GM19395 (cell line): ENCODE data around the gene PRPF18.
"Not testable (repeated sequence)": the region's sequence is repeated elsewhere in the genome, so short reads cannot be mapped to it uniquely, and the experiment has no call there.

ENCODE experiments used
- ATAC-seq: cut with Tn5 transposase; IDR thresholded peaks from one replicate; pipeline ENCODE4 v1.9.1; 2021; ENCODE audit warnings: mild to moderate bottlenecking, moderate library complexity; ENCODE audit not compliant: unreplicated experiment

Gene PRPF18, protein sequence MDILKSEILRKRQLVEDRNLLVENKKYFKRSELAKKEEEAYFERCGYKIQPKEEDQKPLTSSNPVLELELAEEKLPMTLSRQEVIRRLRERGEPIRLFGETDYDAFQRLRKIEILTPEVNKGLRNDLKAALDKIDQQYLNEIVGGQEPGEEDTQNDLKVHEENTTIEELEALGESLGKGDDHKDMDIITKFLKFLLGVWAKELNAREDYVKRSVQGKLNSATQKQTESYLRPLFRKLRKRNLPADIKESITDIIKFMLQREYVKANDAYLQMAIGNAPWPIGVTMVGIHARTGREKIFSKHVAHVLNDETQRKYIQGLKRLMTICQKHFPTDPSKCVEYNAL

DNA sequence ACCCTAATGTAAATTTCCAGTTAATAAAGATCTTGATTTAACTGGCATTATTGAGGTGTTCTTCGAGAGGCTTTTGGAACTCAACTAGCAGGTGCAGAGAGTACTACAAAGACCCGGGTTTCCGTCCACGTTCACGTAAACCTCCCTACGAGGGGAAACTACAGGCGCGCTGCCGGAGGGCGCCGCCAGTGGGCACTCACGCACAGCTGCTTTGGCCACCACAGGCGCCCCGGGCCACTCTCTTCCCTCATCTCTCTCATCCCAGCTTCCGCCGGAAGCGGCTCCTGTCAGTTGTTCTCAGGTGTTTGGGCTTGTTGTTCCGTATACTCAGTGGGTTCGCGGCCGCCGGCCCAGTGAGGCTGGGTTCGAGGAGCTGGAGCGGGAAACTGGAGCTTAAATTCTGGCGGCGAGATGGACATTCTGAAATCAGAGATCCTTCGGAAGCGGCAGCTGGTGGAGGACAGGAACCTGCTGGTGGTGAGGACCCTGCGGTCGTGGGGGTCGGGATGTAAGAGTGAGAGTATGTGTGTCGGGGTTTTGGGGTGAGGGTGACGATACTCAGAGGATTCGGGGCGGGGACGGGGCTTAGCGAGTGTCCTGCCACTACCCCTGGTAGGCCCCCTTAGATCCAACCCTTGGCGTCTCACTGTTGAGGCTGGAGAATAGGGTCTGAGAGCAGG, at the start of gene PRPF18:
TSS of gene PRPF18 (plus strand) at position 290 of the 680 bp plus-strand sequence. CDS start at position 412, 122 bp downstream.
- ATAC-seq = peak; percentile 99

DNA sequence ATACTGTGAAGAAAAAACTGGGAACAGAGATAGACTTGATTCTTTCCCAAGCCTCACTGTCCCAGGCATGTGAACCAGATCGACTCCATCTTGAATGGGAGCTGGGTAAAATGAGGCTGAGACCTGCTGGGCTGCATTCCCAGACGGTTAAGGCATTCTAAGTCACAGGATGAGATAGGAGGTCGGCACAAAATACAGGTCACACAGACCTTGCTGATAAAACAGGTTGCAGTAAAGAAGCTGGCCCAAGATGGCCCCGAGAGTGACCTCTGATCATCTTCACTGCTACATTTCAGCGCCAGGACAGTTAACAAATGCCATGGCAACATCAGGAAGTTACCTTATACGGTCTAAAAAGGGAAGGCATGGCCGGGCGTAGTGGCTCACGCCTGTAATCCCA, 48.8 kb upstream of the PRPF18 start:
- ATAC-seq = not testable (repeated sequence)

DNA sequence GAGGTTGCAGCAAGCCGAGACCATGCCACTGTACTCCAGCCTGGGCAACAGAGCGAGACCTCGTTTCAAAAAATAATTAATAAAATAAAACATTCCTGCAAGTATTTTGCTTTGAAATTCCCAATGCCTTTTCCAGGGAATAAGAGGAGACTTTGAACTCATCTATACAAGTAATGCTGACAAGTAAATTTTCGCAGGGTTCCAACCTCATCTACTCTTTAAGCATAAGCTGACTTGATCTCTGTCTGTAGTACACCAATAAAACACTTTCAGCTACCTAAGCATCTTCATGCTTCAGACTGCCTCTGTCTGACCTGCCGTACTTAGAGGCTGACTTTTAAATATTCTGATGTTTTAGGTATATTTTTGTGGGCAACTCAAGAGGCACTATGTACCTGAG, 44.2 kb upstream of the PRPF18 start:
- no peak for ATAC-seq

DNA sequence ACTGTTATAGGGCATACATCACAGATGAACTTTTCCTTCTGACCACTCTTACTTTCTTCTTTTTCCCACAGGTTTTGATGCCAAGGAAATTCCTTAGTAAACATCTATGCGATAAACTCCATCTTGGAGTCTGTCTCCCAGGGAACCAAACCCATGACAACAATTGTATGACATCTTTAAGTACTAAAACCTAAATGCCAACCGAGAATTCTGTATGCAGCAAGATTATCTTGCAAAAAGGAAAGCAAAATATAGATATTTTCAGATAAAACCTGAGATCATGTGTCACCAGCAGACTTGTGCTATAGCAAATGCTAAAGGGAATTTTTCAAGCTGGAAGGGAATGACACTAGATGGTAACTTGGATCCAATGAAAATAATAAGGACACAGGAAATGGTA, 36.0 kb upstream of the PRPF18 start:
- no peak for ATAC-seq

DNA sequence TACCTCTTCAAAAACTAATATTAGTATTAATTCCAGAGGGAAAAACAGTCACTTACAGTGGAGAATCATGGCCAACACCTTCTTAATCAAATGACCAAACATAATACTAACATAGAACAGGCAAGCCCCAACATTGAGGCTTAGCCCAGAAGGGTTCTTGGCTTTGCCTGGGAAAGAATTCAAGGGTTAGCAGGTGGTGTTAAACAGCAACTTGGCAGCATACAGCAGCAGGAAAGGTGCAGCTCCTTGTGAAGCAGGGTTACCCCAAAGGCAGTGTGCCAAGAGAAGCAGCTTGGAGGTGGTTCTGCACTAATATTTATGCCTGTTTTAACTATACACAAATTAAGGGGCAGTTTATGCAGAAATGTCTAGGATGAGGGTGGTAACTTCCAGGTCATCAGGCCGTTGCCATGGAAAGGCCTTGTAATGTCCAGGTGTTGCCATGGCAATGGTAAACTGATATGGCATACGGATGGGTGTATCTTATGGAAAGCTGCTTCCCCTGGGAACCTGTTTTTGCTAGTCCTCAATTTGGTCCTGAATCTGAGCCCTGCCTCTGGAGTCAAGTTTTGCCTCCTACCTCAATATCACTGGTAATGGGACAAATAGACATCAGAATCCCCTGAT, 30.8 kb upstream of the PRPF18 start:
- ATAC-seq = no peak

DNA sequence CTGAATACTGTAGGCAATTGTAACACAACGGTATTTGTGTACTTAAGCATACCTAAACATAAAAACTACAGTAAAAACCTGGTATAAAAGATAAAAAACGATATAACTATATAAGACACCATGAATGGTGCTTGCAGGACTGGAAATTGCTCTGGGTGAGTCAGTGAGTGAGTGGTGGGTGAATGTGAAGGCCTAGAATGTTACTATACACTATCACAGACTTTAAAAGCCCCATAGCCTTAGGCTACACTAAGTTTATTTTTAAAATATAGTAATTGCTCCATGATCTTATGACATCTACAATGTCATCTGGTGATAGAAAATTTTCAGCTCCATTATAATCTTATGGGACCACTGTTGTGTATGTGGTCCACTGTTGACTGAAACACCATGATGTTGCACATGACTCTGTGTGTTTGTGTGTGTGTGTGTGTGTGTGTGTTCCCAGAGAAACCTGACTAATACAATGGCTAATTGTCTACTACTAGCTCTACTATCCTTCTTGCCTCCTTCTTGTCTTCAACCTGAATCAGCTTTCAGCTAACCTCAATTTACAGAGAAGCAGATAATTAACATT, 27.6 kb upstream of the PRPF18 start:
- no peak for ATAC-seq

DNA sequence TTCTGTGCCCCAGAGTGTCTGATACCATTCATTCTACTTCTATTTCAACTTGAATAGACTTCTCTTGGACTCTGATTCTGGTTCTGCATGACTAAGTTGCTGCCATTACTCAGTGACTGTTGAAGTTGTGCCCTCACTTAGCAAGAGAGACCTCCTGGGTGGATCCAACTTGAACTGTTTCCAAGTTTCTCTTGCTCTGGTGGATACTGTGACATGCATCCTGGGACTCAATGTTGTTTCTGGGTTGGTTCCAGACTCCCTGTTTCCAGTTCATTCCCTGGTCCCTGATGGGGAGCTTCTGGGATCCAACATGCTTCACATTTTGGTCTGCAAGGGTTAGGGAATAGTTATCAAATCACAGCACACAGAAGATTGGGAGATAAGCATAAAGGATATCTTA, 26.2 kb upstream of the PRPF18 start:
- no peak for ATAC-seq

DNA sequence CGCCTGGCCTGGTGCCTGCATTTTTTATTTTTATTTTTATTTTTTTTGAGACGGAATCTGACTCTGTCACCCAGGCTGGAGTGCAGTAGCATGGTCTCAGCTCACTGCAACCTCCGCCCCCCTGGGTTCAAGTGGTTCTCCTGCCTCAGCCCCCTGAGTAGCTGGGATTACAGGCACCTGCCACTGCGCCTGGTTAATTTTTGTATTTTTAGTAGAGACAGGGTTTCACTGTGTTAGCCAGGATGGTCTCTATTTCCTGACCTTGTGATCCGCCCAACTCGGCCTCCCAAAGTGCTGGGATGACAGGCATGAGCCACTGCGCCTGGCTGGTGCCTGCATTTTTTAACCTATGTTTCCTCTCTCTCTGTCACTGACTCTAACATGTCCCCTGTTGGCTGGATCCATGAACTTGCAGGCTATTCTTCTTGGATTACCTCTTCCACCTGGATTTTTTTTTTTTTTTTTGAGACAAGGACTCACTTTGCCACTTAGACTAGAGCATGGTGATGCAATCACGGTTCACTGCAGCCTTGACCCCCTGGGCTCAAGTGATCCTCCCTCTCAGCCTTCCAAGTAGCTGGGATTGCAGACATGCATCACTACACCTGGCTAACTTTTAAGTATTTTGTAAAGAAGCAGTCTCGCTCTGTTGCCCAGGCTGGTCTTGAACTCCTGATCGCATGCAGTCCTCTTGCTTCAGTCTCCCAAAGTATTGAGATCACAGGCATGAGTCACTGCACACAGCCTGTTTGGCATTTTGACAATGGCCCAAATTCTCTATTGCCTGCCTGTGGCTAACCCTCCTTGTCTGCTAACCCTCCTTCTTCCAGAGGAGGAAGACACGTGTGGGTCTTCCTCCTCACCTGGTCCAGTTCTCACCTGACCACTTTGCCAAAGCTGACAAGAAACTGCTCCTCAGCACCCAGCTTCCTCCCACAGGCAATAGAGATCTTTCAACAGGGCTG, 23.0 kb upstream of the PRPF18 start:
- ATAC-seq = no peak

DNA sequence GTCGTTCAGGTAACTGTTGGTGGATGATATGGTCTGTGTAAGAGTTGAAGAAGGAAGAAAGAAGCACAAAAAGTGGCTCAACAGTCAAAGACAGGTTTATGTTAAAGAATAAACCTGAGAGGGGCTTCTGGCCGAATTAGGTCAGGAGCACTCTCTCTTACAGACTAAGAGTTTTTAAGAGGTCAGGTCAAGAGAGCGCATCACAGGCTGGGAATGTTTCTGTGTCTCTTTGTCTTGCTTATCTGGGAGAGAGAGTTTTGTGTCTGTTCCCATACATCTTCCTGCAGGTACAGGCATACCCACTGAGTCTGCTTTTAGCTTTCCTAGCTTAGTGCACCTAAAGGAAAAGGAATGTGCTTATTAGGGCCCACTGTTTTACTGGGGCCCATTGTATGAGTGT, 22.2 kb upstream of the PRPF18 start:
- ATAC-seq = no peak

DNA sequence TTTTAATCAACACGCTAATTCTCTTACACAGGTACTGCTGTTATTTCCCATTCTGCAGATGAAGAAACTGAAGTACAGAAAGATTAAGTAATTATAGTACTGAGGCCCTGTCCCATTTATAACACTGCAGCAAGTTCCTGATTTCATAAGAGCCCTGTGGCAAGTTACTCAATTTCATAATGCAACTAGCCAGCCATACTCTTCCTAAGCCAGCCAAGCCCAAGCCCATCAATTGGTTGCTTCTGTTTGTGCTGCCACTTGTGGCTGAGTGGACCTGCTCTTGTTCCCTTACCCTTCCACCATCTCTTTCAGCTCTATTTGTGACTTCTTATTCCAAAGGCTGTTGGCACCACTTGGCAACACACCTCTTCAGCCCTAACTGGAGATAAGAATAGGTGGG, 19.7 kb upstream of the PRPF18 start:
- ATAC-seq = no peak

DNA sequence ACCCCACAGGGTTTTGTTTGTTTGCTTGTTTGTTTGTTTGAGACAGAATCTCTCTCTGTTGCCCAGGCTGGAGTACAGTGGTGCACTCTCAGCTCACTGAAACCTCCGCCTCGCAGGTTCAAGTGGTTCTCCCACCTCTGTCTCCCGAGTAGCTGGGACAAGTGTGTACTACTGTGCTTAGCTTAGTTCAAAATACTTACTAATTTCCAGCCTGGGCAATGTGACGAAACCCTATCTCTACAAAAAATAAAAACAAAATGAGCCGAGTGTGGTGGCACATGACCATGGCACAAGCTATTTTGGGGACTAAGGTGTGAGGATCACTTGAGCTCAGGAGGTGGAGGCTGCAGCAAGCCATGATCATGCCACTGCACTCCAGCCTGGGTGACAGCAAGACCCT, 15.2 kb upstream of the PRPF18 start:
- ATAC-seq = no peak

DNA sequence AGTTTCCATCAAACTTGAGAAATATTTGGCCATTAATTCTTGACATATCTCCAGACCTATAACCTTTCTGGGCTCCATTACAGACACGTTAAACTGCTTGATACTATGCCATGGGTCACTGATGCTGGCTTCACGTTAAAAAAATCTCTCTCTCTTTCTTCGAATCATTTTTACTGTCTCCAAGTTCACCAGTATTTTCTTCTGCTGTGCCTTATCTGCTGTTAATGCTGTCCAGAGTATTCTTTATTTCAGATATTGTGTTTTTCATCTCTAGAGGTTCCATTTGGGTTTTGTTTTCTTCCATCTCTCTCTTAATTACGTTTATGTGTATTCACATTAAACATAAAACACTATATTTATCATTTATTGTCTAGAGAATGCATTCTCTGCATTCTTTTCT, 12.8 kb upstream of the PRPF18 start:
- no peak for ATAC-seq

DNA sequence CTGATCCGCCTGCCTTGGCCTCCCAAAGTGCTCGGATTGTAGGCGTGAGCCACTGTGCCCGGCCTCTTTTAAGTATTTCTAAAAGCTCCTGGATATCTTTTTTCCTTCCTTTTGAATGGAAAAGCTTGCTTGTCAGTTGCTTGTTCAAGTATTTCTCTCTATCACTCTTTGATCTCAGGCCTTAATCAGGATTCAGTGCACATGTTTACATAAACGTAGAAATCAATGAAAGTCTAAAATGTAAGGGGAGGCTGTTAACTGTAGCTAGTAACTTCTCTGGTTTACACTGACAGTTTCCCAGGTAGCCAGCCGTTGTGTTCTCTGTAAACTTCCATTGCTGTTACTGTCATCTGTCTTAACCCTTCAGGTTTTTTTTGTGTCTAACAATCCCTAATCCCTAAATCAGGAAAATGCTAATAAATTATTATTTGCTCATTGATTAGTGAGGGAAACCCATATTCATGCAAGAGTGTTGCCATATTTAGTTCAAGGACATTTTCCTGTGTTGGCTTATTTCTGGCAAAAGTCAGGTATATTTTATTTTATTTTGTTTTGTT, 1.5 kb upstream of the PRPF18 start:
- ATAC-seq = no peak

DNA sequence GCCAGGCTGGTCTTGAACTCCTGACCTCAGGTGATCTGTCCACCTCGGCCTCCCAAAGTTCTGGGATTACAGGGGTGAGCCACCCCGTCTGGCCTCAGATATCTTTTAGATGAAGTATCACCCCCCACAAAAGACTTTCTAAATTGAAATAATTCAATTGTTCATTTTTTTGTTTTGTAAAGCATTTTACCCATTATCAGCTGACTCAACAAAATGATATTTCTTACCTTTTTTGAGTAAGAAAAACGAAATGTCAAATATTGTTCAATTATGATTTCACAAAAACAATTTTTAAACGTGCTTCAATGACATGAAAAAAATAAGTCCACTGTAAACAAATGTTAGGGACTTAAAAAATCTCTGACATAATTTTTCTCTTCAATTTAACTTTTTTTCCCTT, 822 bp upstream of the PRPF18 start:
- no peak for ATAC-seq

DNA sequence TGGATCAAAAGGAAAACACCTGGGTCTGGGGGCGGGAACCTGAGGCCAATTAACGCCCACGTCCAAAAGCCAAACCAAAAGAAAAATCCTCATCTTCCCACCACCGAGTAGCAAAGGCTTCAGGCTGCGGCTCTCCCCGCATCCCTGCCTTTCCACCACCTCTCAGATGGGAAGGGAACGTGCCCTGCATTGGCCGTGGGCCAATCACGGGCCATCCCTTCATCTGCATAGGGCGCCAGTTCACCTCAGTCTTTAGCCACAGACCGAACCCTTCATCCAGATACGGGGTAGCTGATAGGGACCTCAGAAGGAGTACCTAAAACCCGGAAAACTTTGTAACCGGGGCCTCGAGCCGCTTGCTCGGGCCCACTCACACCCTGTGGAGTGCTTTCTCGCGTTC, 626 bp downstream of the PRPF18 start:
- ATAC-seq = no peak

DNA sequence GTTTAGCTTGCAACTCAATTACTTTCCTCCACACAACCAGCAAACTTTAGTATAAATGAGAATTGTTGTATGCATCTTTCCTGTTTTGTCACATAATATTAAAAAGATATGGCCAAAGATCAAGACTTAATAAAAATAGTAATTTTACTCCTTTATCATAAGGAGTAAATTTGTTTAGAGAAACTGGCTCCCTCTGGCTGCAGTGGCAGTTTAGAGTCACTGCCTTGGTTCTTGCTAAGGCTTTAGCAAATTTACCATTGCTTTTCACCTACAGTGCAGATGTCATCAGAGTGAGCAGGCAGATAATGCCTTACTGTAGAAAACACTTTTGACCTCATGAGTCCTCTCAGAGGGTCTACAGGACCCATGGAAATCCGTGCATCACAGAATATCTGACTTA, 2.6 kb downstream of the PRPF18 start:
- no peak for ATAC-seq

DNA sequence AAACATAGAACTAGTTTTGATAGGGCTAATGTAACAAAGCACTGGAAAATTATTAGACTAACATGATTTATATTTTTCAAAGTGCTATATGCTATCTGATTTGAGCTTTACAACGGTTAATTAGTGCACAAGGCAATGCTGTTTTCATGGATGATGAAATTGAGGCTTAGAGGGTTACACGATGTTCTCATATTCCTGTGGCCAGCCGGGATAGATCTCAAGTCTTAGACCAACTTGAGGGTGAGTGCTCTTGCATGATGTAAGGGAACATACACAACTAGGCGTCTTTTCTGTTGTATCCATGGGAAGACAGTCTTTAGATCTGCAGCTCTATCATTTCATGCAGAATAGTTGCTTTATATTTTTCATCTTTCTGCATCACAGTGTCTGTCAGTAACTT, 4.1 kb downstream of the PRPF18 start:
- ATAC-seq = no peak

DNA sequence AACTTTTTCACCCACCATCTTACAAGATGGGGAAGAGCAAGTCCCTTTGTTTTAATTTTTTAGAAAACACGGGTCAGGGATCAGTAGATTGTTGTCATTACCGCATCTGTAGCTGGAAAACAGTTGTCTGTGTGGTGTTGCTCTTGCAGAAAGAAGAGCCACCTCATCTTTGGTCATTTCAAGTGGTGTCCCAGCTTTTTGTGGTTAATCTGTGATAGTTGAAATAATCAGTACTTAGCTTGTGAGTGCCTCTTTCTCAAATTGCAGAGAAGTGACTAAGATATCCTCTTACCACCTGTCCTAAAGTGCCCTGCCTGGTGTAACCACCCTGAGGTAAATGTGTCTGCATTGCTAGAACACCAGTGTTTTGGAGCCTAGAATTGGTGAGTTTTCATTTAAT, 5.5 kb downstream of the PRPF18 start:
- ATAC-seq = no peak

DNA sequence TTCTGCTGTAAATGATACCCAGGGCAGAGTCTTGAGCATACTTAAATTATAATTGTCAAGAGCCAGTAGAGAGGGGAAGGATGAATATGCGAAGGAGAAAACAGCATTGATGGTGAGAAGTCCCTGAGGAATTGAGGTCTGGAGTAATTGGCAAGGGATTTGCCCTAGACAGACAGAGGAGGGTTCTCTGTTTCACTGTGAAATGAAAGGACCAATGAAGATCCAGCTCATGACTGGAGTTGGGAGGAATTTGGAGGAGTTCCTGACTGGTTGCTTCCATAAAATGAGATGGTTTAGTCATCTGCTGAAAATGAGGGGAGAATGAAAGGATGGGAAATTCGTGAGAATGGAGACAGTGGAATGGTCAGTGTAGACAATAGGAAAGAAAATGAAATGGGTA, 6.8 kb downstream of the PRPF18 start:
- no peak for ATAC-seq

DNA sequence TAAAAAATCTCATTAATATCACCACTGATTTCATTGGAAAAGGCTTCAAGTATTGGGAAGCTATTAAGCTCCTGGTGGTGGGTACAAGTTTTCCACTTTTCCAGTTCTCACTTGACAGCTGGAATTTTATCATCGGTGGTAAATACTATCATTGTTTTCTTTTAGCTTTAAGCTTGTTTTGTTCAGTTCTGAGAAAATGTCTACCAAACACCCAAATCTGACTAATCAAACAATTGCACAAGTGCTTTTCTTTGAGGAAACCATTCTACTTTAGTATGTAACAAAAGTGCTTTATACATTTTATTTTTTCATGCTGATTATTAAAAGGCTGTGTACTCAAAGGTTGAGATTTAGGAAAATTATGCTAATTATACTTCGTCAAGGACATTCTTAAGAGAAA, 7.9 kb downstream of the PRPF18 start:
- no peak for ATAC-seq
